GM21723 (cell line): Measurements from ENCODE around the gene TCN2.
"Not testable (repeated sequence)": the region's sequence is repeated elsewhere in the genome, so short reads cannot be mapped to it uniquely, and the experiment has no call there.

Source experiments
- ATAC-seq: cut with Tn5 transposase; IDR thresholded peaks from one replicate; pipeline ENCODE4 v1.9.1; 2021; ENCODE audit warnings: mild to moderate bottlenecking, moderate library complexity; ENCODE audit not compliant: unreplicated experiment

The TCN2 gene

DNA sequence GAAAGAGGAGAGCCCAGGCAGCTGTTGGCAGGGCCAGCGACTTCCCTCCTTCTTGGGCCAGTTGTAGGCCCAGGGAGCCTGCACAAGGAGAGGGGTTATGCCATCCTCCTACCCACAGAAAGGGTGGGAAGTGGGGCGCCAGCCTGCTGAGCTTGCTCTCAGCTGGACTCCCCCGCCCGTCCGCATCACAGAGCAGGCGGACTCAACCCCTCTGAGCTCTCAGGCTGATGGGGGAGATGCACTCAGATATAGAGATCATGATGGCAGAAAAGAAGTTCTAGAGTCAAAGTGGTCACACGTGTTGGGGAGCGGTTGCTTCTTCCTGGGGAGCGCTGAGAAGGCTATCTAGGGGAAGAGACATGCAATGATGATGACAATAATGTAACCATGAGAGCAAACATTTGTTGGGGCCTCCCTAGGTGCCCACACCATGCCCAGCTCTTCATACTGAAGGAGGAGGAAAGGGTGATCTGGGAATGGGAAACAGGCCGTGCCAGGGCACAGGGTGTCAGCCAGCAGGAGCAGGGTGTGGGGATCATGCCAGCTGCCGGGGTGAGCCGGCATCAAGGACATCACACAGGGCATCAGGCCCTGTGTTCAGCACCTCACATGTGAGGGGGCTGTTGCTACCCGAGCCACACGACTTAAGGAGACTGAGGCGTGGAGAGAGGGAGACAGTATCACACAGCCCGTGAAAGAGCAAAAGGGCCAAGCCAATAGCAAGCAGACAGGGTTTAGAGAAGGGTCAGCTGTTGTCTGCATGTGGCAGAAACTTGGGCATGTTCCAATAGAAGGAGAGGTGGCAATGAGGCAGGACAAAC lies 36.3 kb downstream of the TCN2 start:
- no peak for ATAC-seq

DNA sequence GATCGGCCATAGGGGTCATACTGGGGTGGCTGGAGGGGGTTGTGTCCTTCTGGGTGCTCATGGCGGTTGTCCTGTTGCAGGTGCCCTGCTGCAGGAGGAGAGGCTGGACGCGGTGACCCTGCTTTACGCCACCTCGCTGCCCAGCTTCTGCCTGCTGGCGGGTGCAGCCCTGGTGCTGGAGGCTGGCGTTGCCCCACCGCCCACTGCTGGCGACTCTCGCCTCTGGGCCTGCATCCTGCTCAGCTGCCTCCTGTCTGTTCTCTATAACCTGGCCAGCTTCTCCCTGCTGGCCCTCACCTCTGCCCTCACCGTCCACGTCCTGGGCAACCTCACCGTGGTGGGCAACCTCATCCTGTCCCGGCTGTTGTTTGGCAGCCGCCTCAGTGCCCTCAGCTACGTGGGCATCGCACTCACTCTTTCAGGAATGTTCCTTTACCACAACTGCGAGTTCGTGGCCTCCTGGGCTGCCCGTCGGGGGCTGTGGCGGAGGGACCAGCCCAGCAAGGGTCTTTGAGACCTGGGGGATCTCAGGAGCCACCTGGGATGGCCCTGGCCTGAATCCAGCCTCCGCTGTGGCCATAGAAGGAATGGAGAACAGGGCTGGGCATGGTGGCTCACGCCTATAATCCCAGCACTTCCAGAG lies 39.7 kb downstream of the TCN2 start:
- no peak for ATAC-seq

DNA sequence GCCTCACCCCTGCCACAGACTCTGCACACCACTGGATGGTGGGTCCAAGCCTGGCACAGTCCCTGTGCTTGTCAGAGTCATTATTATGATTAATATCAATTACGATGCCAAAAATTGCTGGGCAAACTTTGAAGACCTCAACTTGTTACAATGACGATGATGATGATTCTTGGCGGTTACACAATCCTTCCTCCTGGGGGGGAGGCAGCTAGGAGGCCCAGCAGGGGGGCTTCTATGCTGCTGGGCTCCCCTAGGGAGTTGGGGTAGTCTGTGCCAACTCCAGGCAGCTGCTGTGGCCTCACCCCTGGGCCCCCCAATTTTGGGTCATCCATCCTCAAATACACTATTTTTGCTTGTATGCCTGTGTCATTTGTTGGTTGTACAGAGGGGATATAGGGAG lies 40.6 kb downstream of the TCN2 start:
- no peak for ATAC-seq

DNA sequence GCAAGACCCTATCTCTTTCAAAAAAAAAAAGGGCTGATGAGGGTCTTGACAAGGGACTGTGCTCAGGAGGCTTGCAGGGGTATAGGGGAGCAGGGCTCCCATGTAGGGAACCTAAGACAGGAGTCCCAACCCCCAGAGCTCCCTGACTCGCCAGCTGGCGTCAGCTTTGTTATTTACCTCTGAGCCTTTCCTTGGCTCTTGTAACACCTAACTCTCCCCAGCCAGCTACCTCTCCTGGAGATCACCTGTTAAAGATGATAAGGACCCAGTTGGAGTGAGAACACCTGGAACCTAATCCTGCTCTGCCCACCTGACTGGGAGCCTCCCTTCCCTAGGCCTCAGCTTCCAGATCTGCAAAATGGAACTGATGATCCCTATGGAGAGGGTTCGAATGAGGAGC lies 41.9 kb downstream of the TCN2 start:
- ATAC-seq: no peak

DNA sequence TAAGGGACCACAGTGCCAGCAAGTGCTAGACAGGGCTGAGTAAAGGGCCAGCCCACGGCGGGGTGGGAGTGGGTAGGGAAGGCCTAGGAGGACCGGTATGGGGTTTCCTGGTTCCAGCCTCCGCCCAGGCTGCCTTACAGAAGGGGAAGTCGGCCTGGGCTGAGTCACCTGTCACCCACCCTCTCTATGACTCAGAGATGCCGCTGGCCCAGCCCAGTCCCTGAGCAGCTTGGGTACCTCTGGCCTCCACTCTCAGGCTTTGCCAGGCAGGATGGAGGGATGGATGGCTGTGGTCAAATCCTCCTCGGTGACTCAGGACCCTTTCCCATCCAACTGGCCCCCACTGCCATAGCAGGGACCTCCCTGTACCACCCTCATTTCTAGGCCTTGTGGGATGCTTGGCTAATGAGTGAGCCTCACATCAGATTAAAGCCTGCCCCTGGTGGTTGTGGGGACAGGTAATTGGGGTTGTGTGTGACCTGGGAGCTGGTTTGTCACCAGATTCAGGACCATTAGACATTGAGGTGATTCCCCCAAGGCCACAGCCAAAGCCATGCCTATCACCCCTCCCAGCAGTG lies 42.5 kb downstream of the TCN2 start:
- ATAC-seq: no peak

DNA sequence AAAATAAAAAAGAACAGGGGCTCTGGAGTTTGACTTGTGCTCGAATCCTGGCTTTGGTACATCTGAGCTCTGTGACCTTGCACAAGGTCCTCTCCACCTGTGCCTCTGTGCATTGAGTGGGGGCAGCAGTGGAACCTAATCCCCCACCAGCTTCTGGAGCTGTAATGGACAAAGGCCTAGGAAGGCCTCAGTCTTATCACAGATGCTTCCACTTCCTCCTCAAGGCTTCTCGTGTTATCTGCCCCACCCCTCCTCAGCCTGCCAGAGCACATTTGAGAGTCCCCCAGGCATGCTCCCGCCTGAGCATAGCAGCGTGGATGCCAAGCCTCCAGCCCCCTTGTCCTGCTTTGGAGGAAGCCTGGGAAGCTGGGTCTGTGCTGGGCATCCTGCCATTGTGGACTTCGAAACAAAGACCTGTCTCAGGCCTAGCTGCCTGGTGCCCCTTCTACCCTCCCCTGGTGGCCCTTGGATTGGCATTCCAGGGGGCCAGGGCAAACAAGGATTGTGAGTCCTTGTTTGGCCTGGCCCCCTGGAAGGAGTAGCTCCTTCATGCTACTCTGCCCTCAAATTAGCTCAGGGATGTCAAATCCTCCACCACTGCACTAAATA lies 43.6 kb downstream of the TCN2 start:
- ATAC-seq: no peak

DNA sequence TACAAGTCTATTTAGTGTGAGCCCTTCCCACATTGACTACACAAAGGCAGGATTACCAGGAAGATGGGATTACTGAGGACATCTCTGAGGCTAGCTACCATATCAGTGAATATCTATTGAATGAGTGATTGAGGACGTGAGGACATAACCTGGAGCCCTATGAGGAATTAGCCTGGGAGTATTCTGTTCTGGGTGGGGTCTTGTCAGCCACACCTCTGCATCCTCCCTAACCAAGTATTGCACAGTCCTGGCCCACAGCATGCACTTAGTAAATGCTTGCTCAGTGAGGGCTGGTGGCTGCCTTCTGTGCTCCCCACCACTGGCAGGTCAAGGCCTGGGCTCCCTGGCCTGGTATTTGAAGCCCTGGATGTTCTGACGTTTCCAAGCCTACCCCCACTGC lies 45.9 kb downstream of the TCN2 start:
- ATAC-seq: no peak

DNA sequence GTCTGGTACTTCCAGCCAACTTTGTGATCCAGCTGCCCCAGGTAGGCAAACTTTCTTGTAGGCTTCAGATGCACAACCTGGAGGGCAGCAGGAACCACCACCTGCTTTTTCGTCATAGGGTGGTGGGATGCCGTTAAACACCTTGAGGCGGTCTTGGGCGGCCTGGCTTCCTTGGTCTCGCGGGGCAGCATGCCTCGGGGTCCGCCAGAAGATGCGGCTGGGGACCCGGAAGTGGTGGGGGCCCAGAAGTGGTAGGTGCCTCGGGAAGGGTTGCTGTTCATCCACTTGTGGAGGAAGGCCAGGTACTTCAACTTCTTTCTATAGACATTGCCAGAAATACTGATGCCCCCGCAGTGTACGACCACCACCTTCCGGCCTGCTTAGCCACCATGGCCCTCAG lies 47.4 kb downstream of the TCN2 start:
- ATAC-seq: no peak

DNA sequence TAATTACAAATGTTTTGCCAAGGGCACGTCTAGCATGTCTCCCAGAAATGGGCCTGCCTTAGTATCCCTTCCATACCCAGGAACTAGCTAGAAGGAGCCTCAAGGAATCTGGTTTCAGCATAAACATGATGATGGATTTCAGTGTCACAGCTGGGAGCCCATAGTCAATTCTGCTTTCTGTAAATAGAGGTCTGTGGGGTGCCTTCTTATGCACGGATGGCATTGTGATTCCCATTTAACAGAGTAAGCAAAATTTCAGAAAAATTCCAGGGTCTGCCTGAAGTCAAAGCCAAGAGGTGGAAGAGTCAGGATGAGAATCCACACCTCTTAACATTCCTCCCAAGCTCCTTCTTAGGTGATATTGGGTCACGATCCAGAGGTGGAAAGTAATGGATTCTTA lies 48.6 kb downstream of the TCN2 start:
- no peak for ATAC-seq

DNA sequence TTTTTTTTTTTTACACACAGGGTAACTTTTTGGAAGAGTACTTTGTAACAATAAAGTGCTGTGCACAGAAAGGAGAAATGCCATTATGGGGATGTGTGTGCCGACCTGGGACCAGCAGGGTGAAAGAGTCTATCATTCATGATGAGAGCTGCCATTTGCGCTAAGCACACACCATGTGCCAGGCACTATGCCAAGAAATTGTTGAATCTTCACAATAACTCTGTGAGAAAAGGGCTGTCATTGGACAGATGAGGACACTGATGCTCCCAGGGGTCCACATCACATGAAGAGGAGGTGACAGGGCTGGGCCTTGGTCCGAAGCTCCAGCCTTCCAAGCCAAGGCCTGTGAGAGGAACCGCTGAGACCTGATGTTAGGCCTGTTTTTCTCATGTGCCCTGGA lies 55.1 kb downstream of the TCN2 start:
- ATAC-seq: no peak

DNA sequence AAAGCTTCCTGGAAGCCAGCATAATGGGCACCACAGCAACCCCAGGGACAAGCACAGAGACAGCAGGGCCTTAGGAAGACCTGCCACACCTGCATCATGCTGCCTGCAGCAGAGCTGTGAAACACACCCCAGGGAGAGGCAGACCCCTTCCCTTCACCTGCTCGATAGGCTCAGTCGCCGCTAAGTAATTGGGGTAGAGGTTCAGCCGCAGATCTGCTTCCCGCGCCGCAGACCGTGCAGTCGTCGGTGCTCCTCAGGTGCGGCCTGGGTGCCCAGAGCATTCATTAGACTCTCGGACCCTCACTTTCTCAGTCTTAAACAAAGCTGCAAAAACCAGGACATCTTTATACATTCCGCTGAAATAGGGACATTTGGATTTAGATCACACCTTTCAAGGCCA lies 57.8 kb downstream of the TCN2 start:
- ATAC-seq: no peak

DNA sequence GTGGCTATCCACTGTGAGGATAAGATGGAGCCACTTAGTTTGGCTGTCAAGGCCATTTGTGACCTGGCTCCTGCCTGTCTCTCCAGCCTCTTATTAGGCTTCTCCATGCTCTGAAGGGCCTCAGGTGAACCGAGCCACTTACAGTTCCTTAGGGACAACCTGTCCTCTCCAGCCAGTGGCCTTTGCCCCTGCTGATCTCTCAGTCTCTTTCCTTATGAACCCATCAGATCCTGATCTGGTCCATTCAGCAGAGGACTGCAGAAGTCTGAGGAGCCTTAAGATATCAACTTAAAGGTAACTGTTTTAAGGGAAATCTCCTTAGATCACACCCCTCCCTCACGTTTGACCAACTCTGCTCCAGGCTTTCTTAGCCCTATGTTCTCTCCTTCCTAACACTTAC lies 58.3 kb downstream of the TCN2 start:
- ATAC-seq: no peak

DNA sequence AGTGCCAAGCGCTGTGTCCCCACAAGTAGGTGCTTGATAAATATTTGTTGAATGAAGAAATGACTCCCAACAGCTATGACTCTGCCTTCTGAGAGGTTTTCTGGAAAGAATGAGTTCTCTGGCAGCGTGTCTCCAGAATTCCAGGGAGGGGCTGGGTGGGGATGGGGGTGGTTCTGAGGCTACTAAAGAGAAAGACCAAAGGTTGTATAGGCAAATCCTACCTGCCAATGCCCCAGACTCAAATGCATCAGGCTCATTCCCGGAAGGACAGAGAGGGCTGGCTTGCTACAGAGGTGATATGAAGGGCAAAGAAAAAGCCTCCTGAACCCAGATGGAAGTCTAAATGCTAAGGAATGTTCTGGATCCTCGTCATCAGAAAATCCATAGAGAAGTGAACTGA lies 58.8 kb downstream of the TCN2 start:
- no peak for ATAC-seq

DNA sequence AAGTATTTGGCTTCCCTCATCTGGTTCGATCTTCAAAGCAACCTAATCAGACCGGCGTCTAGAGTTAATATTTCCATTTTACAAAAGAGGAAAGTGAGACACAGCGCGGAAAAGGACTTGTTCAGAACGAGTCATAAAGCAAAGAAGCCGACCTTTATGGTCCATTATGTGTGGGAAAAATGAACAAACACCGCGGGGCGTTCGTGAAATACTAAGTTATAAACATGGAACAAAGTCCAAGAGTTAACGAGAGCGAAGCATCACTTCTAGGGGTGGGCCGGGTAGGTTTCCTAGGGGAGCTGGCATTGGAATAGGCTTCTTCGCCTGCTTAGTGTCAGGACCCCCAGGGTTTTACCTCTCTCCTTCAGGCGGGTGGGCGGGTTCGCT lies 60.1 kb downstream of the TCN2 start:
- ATAC-seq: no peak

DNA sequence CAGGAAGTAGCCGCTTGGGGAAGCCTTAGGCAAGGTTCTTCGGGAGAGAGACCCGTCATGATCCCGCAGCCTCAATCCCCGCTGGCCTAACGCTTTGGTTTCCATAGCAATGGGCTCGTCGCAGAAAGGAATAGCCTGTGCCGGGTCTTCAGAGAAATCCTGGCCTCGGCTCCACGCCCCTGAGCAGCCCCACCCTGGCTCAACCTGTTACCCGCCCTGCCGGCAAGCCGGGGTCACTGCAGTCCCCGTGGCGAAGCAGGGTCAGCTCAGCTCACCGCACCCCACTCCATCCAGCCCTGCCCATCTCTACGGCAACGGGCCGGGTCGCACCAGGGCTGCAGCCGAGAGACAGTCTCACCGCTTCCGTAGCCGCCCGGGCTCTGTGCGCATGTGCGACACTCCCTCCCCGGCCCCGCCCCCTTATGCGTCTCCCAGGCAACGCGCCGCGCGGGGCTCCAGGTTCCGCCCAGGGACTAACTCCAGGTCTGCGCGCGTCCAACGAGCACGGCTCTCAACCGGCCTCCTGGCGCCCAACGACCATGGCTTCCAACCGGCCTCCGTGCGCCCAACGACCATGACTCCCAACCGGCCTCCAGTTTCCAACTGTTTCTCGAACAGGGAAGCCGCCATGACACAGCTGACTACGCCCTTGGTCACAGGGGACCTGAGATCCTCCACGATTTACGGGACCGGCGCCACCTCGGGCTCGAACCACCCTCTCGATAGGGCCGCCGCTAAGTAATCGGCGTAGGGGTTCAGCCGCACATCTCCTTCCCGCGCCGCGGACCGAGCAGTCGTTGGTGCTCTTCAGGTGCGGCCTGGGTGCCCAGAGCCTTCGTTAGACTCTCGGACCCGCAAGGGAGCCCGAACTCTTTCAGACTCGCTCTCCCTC lies 60.8 kb downstream of the TCN2 start, which contains the start of gene DUSP18:
DUSP18 (minus strand) TSS at position 382 of the 892 bp plus-strand sequence. CDS start 3,872 bp downstream, outside the sequence.
- ATAC-seq: peak; percentile 83

DNA sequence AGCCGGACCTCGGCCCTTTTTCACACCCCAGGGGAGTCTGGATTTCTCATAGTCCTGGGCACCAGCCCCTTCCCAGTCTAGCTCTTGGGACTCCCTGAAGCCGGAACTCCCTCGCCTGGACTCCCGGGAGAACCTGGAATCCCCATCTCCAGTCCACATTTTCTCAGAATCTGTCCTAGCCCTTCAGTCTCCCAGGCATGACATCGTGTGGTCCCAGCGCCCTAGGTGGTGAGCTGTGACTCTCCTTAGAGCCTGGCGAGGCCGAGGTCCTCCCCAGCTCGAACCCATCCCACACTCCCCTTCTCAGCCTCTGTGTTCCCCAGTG lies 61.4 kb downstream of the TCN2 start:
- no peak for ATAC-seq

DNA sequence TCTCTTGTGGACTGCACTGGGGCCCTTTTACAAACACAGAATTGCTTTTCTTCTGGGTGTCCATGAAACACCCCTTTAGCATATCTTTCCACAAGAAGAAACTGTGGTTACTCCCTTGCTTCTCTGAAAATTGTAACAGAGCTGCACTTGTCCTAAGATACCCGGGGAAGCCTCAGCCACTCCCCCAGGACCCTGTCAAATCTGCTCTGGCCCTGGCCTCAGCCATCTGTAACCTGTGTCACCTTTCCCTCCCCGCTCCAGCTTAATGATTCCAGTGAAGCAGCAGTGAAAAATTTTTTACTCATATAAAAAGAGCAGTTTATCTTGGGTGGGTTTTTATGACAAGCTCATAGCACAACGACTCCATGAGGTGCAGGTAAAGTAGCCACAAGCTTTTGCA lies 64.1 kb downstream of the TCN2 start:
- ATAC-seq: no peak

DNA sequence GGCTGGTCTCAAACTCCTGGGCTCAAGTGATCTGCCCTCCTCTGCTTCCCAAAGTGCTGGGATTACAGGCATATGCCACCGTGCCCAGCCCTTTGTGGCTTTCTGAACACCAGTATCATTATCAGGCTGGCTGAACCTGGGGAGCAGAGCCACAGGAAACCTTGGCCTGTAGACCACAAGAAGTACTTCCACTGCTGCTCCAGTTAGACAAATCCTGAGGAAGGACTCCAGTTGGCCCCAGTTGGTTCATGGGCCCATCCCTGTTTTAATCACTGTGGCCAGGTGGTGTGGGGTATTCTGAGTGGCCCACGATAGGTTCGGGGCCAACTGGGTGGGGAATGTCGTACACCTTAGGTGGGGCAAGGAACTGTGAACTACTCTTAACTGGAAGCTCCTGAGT lies 66.2 kb downstream of the TCN2 start:
- ATAC-seq: no peak

DNA sequence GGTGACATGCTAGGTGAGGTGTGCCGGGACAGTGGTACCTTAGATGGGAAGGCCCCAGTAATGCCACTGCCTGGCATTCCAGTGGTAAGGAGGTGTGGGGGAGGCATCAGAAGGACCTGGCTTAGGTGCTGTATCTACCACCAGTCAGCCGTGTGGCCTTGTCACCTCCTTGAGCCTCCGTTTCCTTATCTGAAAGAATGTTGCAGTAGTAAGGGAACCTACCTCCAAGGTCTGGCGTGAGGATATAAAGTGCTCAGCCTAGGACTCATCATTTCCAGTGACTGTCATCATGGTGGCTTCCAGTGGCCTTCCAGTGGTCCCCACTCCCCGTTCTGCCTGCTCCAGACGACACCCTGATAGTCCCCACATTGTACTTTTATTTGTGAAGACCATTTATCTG lies 67.5 kb downstream of the TCN2 start:
- no peak for ATAC-seq

DNA sequence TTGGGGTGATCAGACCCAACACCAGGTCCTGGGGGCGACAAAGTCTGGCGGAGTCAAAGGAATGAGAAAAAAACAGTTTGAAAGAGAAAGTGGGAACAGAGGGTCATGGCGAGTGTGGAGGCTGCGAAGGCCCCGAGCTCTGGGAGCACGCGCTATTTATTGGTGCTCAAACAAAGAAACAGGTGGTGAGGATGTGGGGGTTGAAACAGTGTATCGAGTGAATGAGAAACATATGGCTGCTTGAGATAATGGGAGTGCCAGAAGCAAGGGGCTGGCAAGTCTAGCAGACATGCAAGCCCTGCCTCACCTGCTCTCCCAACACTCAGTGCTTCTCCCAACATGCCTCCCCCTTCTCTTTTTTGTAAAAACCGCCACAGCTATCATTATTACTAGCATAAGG lies 68.5 kb downstream of the TCN2 start:
- no peak for ATAC-seq

DNA sequence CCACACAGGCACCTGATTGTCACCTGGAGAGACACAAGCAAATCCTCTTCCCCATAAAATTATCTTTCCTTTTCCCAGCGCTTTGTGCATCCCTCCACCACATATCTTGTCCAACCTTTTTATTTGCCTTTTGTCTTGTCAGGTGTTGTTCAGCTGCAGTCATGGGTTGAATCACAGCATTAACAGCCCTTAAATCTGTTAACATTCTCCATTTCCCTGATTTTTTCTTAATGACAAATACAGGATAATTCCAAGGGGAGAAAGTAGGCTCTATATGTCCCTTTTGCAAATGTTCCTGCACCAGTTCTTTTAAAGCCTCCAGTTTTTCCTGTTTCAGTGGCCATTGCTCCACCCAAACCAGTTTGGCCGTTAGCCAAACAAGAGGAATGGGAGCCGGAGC lies 69.6 kb downstream of the TCN2 start:
- not testable (repeated sequence) for ATAC-seq
